GM21447 (cell line): ENCODE measurements around the gene RGS21.

Experiments
- ATAC-seq: cut with Tn5 transposase; IDR thresholded peaks from one replicate; pipeline ENCODE4 v1.9.1; 2021; ENCODE audit not compliant: unreplicated experiment

RGS21 gene

DNA sequence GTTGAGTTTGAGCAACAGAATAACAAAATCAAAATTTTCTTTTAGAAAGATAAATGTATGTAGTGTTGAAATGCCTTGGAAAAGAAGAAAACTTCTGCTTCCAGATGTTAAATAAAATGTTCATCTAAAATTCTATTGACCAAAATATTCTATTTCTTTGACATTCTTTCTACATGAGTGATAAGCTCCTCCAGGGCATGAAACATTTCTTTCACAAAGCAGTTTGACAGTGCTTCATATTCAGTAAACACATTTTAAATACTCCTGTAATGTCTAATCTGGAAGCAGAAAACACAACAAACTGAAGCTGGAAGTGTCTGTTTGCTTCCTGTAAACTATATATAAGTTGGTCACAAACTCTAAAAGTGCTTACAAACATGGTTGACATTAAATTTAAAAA is 61.5 kb downstream of the RGS21 start:
- ATAC-seq = no peak

DNA sequence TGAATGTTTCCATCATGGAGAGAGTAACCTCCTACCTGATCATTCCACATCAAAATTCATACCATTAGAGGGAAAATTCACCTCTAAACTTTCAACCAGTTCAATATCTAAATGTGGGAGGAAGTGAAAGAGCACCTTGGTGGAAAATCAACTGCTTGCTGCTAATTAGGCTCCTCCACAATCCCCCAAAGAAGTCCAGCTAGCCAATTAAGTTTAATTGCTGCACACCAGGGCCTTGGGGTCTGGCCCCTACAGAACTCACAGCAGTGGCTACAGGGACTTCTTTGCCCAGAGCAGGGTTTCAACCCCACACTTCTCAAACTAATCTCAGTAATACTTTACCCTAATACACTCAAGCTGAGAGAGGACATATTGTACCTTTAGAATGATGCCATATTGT is 62.1 kb downstream of the RGS21 start:
- no peak for ATAC-seq

DNA sequence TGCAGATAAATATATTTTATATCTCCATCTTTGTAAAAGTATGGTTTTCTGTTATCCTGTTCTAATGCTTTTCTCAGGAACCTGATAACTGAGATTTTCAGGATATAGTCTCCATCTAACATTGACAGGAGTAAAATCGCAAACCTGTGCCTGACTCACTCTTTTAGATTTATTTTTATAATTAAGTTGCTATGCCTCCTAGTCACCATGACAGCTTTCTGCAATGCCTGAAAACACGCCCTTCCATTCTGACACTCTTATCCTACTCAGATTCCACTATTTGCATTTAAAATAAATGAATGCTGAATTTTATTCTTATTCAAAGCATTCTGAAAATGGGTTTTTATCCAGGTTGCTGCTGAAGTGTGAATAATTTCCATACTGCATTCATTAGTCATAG is 62.8 kb downstream of the RGS21 start:
- ATAC-seq = no peak

GRCh38 chr1:192382758-192383157 is 66.0 kb downstream of the RGS21 start:
- ATAC-seq = no peak

GRCh38 chr1:192386051-192386650 is 69.4 kb downstream of the RGS21 start:
- ATAC-seq = no peak

- no peak for ATAC-seq
These were observed 78.4 kb downstream of the RGS21 start for GRCh38 chr1:192395211-192395610.

DNA sequence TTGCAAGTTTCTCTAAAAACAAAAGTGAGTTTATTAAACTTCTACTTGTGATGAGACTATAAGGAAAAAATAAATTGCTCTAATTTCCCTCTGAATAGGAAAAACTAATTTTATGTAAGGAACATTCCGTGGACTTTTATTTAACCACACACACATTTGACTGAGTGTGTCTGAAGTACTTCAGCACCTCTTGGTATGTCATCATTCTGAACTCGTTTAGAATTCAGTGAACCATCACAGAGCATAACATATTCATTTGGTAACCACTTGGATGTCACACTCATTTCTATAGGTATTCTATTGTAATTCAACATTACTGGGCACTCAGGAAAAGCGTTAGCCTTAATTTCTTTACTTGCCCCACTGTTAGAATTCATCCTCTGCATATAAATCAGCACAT is 79.1 kb downstream of the RGS21 start:
- ATAC-seq = no peak

DNA sequence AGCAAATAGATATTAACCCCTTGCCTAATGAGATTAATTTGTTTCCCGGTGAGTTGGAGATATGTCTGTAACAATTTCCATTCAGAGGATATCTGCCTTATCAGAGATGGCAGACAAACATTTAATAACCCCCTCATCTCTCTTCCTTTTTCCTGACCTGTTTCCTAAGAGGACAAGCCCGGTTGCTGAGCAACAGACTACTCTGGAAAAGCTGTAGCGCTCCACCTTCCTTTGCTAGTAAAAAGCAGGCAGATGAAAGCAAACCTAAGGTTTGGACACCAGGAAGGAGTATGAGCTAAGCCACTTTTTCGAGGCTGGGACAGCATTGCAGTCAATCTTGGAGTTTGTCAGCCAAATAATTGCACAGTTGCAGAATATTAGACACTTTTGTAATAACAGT is 82.4 kb downstream of the RGS21 start:
- no peak for ATAC-seq

DNA sequence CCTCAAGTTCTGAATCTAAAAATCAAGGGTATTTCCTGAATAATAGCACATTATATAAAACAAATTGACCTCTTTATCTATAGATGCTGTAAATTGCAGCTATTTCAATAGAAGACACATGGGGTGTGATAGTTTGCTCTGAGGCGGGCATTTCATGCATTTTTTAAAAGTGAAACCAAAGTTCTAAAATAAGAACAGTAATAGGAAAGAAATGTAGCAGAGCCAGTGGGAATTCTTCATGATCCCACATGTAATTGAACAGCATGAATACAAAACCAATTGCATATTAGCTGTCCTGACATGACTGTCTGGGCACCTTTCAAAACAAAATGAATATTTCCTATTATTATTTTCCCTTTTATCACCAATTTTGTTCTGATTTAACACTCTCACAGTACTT is 85.0 kb downstream of the RGS21 start:
- no peak for ATAC-seq

GRCh38 chr1:192402571-192402970 is 85.8 kb downstream of the RGS21 start:
- ATAC-seq = no peak

- ATAC-seq = no peak
These were observed 90.4 kb downstream of the RGS21 start for GRCh38 chr1:192407206-192407605.
